NCI-H187 treated with DMSO at 0.1 percent for 48 hours (cell line): Measurements from ENCODE around the gene NAT8L.

Source experiments
- DNase-seq: peaks from one replicate; lab custom pipeline; 2025; lab: John Stamatoyannopoulos, UW

Gene NAT8L

GRCh38 chr4:2064276-2064991 lies 5.3 kb downstream of the NAT8L start:
- no peak for DNase-seq

DNA sequence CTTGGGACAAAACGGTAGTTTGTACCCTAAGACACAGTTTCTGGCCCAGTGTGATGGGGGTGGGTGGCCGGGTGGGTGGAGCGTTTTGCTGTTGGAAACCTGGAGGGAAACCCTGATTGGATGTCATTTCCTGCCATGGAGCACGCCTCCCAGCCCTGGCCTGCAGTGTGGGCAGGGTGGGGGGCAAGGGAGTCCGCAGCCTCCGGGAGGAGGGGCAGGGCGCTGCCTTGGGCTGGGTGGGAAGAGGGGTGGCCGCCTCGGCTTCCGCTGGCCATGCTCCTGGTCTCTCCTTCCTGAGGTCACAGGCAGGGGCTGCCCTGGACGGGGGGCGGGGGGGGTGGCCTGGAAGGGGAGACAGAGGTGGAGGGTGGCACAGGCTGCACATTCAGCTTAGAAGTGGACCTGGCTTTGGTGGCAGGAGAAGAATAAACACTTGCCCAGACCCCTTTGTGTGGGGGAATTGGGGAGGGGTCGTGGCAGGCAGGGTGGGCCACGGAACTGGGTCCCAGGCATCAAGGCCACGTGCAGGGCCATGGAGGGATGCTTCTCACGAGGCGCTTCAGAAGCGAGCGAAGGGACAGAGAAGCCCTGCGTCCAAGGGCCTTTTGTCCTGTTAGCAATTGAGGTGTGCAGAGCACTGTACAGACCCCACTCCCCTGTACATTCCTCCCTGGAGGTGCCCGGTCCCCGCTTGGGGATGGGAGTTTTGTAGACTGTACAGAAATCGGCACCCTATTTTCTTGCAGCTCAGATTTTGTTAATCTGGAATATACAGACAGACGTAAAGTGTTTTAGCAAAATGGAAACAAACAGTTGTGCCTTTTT lies 6.2 kb downstream of the NAT8L start:
- no peak for DNase-seq

DNA sequence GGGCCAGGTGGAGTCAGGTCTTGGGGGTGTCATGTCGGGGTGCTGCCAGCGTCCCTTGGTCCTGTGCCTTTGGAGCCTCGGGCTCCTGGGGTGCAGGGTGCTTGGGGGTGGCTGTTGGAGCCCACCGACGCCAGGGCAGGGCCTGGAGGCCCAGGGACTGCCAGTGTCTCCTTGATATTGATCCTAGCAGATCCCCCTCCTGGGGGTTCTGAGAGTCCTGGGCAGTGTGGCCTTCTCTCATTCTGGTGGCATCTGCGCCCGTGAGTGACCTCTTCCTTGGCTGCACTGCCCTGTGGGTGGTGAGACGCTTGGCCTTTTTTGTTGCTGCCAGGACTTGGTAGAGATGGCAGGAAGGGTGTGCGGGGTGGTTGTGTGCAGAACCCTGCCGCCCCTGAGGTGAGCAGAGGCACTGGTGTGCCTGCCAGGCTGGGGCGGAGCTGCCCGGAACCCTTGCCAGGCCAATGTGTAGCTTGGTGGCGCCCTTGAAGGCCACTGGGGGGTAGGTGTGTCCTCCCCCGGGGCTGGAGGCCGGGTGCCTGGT lies 7.0 kb downstream of the NAT8L start:
- no peak for DNase-seq

DNA sequence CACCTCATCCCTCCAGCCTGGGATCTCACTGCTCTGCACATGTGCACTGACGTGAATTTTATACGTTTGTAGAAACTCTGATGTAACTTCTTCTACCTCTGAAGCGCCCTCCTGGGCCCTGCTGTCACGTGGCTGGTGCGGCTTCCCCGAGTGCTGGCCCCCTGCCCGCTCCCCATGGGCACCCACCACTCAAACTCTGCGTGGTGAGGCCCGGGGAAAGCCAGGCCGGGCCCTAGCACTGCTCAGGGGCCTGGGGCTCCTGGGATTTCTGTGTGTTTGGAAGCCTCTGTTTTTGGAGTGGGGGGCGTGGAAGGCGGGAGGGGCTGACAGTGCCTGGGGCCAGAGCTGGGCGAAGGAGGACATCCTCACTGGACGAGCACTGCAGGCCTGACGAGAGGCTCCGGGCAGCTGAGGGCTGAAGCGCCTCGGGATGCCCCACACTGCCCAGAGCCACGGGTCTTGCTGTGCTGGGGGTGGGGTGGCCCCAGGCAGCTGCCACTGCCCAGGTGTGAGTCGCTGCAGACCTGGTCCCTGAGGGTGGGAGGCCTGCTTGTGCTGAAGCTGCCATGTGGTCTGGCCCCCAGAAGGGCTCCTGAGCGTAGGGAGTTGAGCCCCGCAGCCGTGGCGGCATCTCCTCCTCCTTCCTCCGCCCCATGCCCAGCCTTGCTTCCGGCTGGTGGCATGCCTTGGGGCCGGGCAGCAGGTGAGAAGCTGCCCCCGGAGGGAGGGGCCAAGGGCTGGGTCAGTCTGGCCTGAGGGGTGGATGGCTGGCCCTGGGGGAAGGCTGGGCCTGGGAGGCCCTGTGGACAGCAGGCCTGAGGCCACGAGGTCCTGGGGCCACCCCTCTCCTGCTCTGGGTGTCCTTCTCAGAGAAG lies 7.7 kb downstream of the NAT8L start:
- DNase-seq: no peak

- DNase-seq: no peak
These were observed 8.5 kb downstream of the NAT8L start for GRCh38 chr4:2067446-2068197.

- DNase-seq: no peak
These were observed 9.0 kb downstream of the NAT8L start for GRCh38 chr4:2068198-2068470.

GRCh38 chr4:2068566-2068965 lies 9.4 kb downstream of the NAT8L start:
- no peak for DNase-seq

- no peak for DNase-seq
These were observed 10.2 kb downstream of the NAT8L start for GRCh38 chr4:2069161-2069971.

GRCh38 chr4:2069986-2070385 lies 10.9 kb downstream of the NAT8L start:
- no peak for DNase-seq

DNA sequence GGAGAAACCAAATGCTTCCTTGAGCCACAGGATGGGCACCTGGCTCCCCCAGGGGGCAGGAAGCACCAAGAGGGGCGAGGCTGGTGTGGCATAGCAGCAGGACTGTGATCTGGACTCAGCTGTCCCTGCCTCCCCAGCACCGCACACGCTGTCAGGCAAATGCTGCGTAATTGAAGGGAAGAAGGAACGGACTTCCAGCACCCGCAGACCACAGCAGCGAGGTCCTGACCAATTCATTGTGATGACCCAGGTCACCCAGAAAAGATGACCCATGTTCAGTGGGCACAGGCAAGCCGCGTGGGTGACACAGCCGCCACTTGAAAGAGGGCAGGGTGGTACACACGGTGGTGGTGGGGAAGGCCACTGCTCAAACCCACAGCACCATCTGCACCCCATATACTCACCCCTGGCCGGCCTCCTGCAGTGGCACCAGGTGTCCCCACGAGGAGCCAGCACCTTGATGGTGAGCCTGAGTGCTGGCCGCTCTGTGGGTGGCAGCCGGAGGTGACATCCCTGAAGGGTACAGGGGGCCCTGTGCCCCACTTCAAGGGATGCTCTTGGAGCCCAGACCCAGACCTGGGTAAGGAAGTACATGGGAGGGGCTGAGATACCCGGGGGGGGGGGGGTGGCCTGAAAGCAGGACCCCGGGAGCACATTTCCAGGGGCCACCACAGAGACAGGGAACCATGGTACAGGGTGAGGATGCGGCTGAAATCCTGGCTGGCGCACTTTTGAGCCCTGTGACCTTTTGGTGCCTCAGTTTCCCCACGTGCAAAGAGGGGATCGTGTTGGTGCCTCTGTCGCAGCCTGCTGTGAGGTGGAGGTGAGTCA lies 11.5 kb downstream of the NAT8L start:
- DNase-seq: no peak

DNA sequence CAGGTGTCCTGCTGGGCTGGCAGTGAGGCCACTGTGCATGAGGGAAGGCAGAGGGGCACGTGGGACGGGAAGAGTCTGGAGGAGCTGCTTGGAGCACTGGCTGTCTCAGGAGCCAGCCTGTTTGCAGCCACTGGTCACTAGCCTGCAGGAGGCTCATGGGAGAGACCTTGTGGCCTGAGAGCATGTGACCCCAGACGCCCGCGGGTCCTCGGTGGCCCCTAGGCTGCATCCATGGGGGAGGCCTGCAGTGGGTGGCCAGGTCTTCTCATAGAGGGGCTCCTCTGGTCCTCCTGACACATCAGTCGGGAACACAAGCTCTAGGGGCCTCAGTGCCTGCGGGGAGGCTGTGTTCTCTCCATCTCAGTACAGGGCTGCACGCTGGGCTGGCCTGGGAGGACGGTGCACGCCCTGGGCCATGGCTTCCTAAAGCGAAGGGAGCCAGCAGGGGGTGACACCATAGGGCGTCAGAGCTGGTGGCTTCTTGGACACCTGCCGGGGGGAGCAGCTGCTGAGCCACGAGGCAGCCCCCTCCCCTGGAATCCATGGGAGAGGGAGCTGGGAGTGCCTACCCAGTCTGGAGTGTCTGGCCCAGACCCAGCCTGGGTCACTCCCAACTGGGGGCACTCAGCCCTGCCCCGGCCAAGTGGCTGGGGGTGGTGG lies 12.3 kb downstream of the NAT8L start:
- no peak for DNase-seq

DNA sequence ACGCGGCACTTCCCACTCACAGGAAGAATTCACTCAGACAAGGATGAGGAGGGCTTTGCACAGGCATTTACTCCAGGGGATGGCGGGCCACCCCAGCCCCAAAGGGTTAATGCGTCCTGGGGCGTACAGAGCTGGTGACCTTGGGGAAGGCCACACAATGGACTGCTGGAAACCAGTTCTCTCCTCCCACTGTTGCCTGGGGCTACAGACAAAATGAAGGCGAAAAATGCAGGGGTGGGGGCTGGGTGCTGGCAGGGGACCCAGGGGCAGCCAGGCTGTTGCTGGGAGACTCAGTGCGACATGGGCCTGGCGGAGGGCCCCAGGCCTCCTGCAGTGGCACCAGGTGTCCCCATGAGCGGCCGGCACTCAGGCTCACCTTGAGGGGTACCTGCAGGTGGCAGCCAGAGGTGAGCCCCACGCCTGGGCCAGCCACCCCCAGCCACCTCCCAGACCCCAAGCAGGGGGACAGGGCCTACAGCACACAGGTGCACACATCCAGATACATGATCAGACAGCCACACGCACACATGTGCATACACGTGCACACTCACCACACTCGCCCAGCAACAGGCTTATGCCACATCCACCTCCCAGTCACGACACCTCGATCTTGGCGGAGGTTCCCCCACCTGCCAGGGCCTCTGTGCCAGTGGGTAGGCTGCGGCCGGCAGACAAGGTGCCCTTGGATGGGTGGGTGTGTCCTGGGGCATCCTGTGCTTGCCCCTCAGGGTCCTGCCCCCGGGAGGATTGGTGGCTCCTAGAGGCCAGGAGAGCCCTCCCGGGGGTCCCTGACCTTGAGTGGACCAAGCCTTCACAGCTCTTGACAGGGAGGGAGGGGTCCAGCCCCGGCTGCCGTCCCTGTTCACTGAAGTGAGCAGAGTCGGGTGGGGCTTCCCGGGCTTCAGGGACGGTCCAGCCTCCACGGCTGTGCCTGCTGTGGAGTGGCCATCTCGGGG lies 13.1 kb downstream of the NAT8L start:
- DNase-seq: no peak

DNA sequence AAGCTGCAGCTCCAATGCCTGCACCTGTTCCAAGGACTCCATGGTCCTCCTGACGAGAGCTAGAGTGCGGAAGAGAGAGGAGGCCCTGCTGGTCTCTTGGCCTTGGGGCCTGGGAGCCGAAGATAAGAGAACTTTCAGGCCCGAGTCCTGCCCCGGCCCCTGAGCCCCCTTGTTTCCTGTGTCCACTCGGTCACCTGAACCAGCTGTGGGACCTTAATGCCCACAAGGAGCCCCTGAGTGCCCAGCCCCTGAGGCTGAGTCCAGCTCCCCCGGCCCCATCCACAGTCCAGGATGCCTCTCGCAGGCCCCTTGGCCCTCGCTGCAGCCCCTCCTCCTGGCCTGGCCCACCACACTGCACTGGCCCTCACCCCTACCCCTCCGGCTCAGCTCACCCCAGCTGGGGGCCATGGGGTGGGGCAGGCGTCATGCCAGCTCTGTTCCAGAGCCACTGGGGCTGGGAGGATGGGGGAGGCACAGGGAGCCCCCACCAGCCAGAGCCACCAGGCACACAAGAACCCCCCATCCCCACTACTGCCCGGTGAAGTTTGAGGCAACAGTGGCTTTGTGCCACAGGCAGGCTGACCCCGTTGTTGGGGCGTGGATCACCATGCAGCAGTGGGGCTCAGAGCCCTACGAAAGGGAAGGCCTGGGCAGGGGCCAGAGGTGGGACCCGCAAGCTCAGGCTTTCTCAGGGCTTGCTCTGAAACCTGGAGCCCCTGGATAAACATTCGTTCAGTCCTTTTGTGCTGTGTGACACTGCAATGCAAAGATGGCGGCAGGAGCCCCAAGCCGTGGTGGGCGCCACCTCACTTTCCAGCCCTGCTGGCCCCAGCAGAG lies 14.1 kb downstream of the NAT8L start:
- DNase-seq: no peak

- no peak for DNase-seq
These were observed 14.8 kb downstream of the NAT8L start for GRCh38 chr4:2073808-2074481.

DNA sequence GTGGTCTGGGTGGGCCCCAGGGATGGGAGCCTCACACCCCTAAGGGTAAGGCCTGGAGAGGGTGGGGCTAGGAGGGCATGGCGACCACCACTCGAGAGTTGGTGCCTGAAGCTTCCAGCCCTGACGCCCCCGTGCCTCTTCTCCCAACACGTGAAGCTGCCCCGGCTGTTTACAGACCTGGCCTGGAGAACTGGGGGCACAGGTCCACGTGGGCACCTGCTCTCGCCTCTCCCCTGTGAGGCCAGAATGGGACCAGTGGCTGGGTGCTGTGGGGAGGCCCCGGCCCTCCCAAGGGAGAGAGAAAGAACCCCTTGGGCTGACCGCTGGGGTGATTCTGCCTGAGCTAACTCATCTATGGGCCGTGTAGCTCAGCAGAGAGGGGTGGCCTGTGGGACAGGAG lies 15.5 kb downstream of the NAT8L start:
- DNase-seq: no peak

DNA sequence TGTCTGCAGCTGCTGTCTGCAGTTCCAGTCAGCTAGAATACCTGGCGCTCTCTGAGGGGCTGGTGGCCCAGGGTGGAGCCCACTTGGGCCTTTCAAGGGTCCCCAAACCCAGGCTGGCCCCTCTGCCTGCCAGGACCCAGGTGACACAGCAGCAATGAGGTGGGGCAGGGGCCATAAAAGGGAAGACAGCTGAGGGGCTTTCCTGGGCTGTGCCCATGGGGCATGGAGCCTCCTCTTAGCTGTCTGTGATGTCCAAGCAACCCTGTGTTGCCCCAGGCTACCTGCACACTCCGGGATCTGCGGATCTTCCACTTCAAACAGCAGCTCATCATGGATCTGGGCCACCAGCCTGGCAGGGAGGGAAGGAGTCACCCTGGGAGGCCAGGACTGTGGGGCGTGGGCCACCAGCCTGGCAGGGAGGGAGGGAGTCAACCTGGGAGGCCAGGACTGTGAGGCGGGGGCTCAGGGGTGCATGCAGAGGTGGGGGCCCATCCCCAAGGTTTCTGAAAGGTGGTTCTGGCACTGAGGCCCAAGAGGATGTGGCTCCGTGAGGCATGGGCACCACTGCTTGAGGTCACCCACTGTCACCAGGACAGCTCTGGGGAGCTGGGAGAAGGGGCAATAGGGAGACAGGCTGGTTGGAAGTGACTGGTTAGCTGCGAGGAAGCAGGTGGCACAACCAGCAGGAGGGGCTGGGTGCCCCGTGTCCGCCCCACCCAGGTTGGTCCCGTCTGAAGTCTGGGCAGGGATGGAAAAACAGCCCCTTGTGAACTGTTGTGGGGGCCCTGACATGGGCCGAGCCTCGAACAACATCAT lies 16.3 kb downstream of the NAT8L start:
- no peak for DNase-seq
